GM18517 (cell line): ENCODE measurements around the gene ABCA10.
"Not testable (repeated sequence)": the region's sequence is repeated elsewhere in the genome, so short reads cannot be mapped to it uniquely, and the experiment has no call there.

ENCODE experiments used
- ATAC-seq: cut with Tn5 transposase; IDR thresholded peaks from one replicate; pipeline ENCODE4 v1.9.1; 2021; ENCODE audit warnings: mild to moderate bottlenecking, moderate library complexity; ENCODE audit not compliant: unreplicated experiment

The ABCA10 gene

DNA sequence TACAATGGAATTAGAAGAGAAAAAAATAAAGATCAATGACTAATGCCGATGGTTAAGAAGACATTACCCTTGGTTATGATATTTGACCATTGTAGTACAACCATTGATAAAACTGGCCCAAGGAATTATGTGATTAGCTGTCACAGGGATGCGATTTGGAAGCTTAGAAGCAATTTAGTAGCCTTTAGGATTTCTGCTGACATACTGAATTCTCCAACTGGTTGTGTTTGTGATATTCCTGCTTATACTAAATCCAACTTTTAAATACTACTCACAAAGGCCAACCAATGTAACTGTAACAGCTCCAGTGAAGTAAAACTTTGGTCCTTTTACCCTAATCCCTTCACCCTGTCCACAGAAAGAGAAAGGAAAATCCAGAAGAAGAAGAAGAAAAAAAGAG, 55.5 kb downstream of the ABCA10 start:
- ATAC-seq = no peak

DNA sequence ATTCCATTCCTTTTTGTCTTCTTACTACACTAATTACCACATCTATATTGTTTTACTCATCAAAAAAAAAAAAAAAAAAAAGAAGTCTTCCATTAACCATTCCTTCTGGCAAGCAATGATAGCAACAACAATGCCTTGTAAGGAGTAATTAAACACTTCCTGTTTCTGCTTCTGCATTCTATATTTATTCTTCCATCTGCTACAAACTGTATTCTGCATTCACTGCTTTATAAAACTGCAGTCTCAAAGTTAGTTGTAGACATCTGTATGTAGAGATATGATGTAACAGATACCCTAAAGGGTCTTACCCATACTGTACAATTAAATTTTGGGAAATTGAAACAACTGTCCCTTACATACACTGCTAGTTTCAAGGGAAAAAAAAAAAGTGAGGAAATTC, 58.2 kb downstream of the ABCA10 start:
- no peak for ATAC-seq

DNA sequence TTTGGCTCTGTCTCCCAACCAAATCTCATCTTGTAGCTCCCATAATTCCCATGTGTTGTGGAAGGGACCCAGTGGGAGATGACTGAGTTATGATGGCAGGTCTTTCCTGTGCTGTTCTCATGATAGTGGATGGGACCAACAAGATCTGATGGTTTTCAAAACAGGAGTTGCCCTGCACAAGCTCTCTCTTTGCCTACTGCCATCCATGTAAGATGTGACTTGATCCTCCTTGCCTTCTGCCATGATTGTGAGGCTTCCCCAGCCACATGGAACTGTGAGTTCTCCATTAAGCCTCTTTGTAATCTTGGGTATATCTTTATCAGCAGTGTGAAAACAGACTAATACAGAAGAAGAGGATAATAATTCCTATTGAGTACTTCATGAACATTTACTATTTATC, 60.0 kb downstream of the ABCA10 start:
- not testable (repeated sequence) for ATAC-seq

DNA sequence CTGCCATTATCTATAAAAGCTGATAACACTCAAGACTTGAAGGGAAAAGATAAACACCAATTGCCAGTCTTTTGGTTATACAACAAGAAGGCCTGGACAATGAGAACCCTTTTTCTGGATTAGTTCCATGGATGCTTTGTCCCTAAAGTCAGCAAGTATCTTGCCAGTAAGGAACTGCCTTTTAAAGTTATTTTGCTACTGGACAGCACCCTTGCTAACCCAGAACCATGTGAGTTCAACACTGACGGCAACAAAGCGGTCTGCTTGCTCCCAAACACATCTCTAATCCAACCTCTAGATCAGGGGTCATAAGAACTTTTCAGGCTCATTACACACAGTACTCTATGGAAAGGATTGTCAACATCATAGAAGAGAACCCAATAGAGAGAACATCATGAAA, 61.7 kb downstream of the ABCA10 start:
- ATAC-seq = no peak

DNA sequence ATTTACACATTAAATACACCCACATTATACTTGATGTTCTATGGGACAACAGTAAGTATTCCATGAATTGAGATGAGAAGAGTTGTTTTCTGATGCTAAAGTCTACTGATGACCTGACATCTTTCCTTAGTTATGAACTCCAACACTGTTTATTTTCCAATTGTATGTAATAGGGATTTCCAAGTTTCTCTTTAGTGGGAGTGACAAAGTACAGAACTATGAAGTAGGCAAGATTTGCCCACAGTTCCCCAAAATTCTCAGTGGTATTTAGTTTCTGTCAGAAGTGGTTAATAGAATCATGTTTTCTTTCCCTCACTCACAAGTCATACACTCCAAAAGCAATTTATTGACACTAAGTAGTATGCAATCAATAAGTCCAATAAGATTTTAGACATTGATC, 64.4 kb downstream of the ABCA10 start:
- ATAC-seq = no peak

DNA sequence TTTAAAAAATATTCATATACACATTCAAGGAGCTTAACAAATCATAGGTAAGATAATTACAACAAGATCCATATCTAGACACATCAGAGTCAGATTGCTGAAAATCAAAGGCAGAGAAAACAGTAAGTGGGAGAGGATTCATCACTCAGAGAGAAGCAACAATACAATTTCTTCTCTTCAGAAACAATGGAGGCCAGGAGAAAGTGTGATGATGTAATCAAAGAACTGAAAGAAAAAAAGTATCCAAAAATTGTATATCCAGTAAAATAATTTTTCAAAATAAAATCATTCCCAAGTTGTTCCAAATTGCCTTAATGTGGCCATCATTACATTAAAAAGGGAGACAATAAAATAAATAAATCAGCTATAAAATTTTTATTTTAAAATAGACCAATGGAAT, 69.2 kb downstream of the ABCA10 start:
- ATAC-seq = no peak

DNA sequence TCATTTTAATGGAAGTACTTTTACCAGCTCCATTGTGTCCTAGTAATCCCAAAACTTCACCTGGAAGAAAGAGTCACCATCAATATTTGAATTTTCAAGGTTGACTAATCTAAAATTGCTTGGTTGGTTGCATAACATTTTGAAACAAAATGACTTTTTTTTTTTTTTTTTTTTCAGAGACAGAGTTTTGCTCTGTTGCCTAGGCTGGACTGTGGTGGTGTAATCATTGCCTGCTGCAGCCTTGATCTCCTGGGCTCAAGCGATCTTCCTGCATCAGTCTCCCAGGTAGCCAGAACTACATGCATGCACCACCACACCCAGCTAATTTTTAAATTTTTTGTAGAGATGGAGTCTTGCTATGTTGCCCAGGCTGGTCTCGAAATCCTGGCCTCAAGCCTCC, 74.4 kb downstream of the ABCA10 start:
- ATAC-seq = no peak

DNA sequence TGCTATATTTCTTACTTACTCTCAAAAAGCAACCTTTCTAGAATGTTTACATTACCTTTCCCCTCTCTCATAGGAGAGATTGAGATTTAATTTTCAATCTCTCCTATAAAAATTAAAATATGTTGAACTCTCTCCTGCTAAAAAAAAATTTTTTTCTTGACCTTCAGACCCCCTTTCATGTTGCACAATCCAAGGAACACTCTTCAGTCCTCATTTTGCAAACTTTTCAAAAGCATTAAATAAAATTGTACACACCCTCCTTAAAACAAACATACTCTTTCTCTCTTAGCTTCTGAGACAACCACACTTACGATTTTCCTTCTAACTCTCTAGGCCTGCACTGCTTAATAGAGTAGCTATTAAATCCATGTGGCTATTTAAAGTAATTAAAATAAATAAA, 78.3 kb downstream of the ABCA10 start:
- no peak for ATAC-seq

DNA sequence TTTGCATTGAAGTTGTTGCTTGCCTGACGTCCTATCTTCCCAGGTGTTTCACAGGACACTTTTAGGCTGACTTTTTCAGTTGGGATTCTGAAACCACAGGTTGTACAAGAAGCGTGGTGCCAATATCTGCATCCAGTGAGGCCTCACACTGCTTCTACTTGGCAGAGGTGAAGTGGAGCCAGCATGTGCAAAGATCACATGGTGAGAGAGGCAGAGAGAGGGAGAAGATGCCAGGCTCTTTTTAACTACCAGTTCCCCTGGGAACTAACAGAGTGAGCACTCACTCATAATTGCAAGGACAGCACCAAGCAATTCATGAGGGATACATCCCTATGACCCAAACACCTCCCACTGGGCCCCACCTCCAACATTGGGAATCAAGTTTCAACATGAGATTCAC, 81.2 kb downstream of the ABCA10 start:
- ATAC-seq = no peak

DNA sequence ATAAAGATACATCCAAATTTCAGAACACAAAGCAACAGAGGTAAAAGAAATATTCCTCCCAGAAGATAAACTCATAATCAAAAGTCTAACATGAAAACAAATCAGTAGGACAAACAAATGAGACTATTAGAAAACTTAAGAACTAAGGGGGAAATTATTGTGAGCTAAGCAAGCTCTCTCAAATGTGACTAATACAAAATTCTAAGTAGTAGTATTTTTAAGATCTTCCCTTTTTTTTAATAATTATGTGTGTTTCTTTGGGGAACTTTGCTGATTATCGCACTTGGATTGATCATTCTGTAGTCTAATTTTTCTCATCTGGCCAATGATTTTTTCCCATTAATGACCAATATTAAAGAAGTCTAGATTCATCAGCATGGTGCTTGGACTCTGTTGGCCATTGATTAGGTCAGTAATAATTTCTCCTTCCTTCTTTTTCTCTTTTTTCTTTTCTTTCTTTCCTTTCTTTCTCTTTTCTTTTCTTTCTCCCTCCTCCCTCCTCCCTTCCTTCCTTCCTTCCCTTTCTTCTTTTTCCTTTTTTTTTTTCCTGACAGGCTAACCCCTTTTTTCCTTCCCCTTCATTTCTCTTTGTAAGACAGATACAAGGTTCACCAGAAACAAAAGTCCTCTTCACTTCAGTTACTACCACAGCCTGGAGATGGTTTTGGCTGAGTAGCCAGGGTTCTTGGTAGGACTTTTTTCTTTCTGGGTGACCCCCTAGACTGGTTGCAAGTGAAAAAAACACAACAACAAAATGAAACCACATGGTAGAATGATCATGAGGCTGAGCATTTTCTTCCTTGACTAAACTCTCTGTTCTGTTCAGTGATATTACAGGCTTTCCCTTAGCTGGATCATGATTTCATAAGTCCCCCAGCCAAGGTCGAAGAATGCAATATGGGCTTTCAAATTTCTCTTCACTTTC, 84.0 kb downstream of the ABCA10 start:
- no peak for ATAC-seq

DNA sequence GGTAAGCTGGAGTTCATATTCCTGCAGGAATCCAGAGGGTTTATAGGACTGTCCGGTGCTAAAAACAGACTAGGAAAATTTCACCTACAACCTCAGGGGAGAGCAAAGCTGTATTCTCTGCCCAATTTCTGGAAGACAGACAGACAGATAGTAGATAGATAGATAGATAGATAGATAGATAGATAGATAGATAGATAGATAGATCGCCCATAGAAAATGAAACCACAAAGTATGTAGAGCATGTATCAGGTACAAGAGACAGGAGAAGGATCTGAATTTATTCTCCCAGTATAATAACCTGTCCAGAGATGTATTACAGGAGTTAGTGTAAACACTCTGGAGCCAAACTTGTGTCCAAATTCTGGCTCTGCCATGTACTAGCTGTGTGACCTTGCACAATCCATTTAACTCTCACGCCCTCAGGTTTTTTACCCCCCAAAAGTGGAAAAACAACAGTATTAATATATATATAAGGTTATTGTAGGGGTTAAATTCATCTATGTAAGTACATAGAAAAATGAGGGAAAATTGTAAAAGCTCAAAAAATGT, 84.9 kb downstream of the ABCA10 start:
- no peak for ATAC-seq

DNA sequence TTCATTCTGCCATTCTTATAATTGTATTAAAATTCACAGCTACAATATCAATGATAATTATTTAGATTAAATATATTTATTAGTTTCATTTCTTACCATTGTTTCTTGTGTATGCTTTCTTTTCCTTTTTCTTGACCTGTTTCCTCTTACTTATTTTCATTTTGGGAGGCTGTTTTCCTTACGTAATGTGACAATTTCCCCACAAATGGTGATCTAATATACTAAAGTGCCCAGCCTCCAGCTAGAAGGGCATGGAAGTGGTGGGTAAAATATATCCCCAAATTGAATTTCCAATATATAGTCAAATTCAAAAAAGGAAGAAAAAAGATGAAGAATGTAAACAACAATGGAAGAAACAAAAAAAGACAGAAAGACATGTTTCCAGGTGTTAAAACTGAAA, 85.5 kb downstream of the ABCA10 start:
- ATAC-seq = no peak

DNA sequence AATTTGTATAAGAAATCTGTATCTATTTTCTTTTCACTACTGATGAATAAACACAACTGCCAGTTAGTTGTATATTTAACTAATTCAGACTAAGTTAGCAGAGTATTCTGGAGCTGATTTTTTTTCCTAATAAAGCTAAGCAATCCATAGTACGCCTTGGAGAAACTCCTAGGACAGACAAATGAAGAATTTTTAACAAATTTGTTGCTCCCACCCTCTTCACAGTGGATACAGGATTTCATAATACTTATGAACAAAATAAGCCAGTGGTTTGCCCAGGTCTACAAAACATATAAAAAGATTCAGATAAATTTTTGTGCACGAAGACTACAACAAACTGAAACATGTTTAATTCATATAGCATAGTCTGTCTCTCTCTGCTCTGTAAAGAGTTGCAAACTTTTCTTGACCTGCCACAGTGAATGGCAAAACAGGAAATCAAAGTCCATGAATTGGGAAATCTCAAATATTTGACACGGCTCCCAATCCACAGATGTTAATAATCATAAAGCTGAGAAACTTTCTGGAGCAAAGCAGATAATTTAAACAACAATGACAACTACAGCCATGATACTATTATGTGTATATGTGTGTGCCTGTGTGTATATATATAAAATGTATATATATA, 86.3 kb downstream of the ABCA10 start:
- ATAC-seq = no peak

DNA sequence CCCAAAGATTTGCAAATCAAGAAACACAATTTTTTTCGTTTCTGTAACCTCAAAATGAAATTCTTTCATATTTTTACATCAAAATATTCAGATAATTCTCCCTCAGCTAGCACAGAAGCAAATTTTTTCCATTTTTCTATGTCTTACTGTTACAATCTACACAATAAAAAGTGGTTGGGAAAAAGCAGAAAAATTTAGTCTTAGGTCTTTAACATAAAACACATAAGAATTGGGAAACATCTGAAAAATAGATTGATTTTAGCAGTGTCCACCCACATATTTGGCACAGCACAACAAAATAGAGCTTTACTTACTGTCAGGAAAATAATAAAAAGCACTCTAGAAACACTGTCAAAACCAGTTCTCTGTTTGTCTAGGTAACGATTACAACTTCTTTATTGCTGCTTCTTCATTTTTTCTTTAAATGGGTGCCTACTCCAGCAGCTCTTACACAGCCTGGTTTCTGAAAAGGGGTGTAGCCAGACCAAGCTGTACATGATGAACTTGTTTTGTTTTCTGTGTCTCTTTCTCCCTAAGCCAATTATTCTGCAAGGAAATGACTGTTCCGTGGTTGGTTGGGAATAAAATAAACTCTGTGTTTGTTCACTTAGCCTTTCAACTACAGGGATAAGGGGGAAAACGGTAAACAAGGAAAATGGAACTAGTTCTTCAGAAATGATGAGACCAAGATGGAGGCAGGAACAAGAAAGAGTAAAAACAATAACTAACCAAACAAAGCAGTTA, 87.0 kb downstream of the ABCA10 start, which contains the start of gene ABCA6:
ABCA6 (minus strand) TSS at position 465 of the 744 bp plus-strand sequence. CDS start 1,192 bp downstream, outside the sequence.
- ATAC-seq = no peak

DNA sequence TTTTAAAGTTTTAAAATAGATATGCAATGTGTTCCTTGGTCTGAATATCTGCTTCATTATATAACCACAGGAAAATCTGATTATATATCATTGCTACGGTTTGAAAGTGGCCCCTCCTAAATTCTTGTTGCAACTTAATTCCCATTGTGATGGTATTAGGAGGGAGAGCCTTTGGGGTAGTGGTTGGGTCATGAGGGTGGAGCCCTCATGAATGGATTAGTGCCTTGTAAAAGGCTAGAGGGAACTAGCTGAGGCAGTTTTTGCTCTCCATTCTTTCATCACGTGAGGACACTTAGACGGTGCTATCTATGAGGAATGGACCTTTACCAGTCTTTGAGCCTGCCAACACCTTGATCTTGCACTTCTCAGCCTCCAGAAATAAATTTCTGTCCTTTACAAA, 94.5 kb downstream of the ABCA10 start:
- ATAC-seq = no peak

DNA sequence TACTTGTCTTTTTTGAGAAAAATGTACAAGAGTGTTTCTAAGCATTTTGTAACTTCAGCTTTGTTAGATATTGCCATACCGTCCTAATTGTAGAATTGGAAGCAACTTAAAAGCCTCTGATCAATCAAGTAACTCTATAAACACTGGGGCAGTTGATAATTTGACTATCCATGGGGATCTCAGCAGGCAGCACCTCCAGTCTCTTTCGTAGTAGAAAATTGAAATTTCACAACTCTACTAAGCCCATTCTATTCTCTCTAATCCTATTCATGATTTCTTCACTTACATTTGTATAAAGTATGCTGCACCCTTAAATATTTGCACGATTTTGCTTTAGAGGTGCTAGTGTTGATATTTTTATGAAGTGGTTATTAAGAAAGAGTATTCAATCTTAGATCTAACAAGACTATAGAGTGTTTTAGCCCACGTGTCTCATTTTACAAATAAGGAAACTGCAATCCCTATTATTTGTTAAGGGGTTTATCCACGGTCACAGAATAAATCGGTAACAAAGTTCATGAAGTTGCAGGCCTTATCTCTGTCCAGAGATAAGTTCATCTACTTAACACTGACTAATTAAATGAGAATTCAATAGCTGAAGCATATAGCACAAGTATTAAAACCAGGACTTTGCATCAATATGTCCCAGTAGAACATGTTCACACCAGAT, 97.9 kb downstream of the ABCA10 start:
- ATAC-seq = no peak

DNA sequence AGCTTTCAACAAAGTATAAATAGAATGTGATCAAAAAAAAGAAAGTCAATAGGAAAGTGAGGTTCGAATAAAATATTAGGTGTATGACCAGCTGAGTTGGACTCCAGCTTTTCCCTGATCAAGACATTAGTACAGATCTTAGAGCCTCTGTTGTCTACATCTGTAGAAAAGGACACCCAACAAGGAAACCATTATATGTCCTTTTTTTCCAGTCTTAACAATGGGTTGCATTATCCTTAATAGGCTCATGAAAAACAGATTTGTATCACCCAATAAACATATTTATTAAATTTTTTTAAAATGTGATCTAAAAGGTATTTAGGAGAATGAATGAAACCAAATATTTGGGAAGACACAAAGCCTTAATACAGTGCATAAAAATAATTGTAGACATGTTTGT, 105.0 kb downstream of the ABCA10 start:
- ATAC-seq = no peak

DNA sequence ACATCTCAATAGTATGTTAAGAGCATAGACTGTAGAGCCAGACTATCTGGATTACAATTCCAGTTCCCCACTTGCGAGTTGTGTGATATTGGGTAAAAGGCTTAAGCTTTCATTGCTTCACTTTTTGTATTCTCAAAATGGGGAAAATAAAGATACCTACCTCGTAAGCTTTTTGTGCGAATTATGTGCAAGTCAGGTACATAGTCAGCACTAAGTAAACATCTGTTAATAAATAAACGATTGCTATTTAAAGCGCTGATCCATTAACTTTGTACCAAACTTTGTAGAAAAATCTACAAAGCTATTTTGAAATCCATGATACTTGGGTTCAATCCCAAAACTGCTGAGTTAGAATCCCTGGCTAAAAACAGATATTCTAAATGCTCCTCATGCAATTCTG, 106.6 kb downstream of the ABCA10 start:
- no peak for ATAC-seq

DNA sequence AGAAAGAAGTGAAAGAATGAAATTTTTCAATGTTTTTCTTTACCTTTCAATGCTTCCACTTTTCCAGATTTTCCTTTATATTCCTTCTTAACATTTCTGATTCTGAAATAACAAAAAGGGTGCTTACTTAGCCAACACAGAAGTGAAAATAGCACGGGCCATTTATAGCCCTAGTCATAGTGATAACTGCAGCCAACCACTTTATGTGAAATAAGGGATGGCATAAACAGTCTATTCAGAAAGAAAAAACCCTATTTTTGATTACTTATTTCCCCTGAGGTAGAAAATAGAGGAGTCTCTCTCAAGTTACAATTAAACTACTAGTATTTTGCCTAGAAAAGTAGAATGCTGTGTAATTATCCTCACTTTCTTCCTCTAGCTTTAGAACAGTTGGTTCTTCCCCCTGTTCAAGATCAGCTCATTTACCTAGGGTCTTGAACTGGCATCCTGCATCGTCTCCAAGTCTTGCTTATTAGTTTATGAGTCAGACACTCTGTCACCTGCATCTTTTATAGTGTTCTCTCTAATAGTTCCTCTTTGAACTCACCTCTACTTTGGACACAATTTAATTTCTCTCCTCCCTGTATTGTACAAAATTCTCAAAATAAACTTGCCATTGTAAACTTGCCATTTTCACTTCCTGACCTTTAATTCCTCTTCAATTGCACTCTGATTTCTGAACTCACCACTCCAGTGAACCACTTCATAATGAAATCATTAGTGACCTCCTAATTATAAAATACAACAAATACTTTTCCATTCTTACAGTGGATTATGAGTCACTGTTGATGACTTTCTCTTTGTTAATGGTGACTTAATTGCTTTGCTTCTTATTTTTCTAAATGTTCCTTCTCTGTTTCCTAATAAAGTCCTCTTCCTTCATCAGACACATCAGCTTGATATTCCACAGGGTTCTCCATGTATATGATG, 110.5 kb downstream of the ABCA10 start:
- ATAC-seq = peak; percentile 53

DNA sequence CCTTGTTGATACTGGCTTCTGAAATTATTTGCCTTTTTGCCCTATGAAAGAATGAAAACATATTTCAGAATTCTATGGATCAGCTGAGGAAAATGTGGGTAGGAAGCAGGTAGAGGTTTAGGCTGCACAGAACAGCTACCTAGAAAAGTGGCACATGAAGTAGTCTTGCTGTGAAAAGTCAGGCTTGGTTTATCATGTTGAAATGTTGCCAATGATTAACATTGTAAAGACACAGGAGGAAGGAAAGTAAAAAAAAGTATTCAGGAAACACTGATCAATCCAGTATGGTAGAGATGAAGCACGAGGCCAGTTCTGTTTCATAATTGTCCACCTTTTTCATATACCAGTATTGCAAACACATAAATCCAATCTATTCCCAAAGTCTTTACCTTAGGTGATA, 116.8 kb downstream of the ABCA10 start:
- ATAC-seq = no peak
